Lower leg skin (tissue), 3 donors: ENCODE measurements around the gene TRAF2.

Experiments
- POLR2A ChIP-seq, 2 donors: fragments of 450-650 bp; IDR thresholded peaks; one replicate each; pipeline ENCODE4 v1.6.1; 2016 to 2017; ENCODE audit warnings: antibody characterized with exemption in 2 of 2, mild to moderate bottlenecking in 1 of 2, moderate library complexity in 1 of 2
- TF ChIP-seq, protein P1 (sequence below), 3 donors: fragments of 450-650 bp; IDR thresholded peaks; one replicate each; pipeline ENCODE4 v1.5.1; 2016; ENCODE audit warnings: antibody characterized with exemption in 3 of 3, mild to moderate bottlenecking in 3 of 3, moderate library complexity in 2 of 3

DNA sequence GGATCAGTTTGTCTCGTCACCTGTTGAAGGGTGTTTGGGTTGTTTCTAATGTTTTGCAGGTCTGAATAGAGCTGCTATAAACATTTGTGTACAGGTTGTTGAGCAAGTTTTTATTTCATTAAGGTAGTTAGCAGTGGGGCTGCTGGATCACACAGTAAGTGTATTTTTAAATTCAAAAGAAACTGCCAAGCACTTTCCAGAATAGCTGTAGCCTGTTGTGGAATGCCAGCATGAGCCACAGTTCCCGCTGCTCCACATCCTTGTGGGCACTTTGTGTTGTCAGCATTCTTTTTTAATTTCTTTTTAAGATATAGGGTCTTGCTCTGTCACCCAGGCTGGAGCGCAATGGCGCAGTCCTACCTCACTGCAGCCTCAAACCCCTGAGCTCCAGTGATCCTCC is 43.7 kb downstream of the TRAF2 start:
- TF ChIP-seq, protein P1, sequence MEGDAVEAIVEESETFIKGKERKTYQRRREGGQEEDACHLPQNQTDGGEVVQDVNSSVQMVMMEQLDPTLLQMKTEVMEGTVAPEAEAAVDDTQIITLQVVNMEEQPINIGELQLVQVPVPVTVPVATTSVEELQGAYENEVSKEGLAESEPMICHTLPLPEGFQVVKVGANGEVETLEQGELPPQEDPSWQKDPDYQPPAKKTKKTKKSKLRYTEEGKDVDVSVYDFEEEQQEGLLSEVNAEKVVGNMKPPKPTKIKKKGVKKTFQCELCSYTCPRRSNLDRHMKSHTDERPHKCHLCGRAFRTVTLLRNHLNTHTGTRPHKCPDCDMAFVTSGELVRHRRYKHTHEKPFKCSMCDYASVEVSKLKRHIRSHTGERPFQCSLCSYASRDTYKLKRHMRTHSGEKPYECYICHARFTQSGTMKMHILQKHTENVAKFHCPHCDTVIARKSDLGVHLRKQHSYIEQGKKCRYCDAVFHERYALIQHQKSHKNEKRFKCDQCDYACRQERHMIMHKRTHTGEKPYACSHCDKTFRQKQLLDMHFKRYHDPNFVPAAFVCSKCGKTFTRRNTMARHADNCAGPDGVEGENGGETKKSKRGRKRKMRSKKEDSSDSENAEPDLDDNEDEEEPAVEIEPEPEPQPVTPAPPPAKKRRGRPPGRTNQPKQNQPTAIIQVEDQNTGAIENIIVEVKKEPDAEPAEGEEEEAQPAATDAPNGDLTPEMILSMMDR (IDR thresholded peaks at IDR 0.05), result no peak
- TF ChIP-seq POLR2A (IDR thresholded peaks at IDR 0.05), result no peak
